H1 (cell line): ENCODE measurements around the gene TFAP2C. TPM values are rescaled to one million over a fixed set of nuclear protein-coding genes. Genes with fewer than 3 reads are reported as not detected.

Experiments
- CTCF ChIA-PET: fragments of 300-600 bp; sonication (Branson Sonifier 250); formaldehyde crosslinking; loops from one replicate; lab custom pipeline; 2021; ENCODE audit not compliant: partially characterized antibody; lab: Charles Lee
- POLR2A ChIA-PET: fragments of 300-600 bp; sonication (Branson Sonifier 250); formaldehyde crosslinking; loops from one replicate; lab custom pipeline; 2021; ENCODE audit warnings: inconsistent platforms; ENCODE audit not compliant: partially characterized antibody; lab: Charles Lee
- DNase-seq, 2 experiments: peaks; one replicate each; pipeline versions ENCODE4 v3.0.0 to v3.0.0-alpha.2; 2010 to 2022; ENCODE audit warnings: low spot score in 2 of 2, low read depth in 1 of 2, mixed read lengths in 1 of 2
- FAIRE-seq: peaks from 2 replicates; lab custom pipeline; 2011; peaks lifted over from hg19 to GRCh38; lab: Jason Lieb, UNC
- H2AFZ ChIP-seq: 2 replicates; pipeline ENCODE4 v1.8.1; 2012; ENCODE audit warnings: low read length, inconsistent platforms
- H2AK5ac ChIP-seq: 2 replicates; pipeline ENCODE4 v1.6.1; 2013; ENCODE audit warnings: low read depth, low read length
- H2BK120ac ChIP-seq: replicated peaks from 2 replicates; pipeline ENCODE3; 2013; ENCODE audit warnings: low read depth, low read length, inconsistent platforms
- H2BK12ac ChIP-seq: 2 replicates; pipeline ENCODE4 v1.6.1; 2013; ENCODE audit warnings: low read depth, low read length
- H2BK15ac ChIP-seq: 2 replicates; pipeline ENCODE4 v1.6.1; 2013; ENCODE audit warnings: low read length
- H2BK20ac ChIP-seq: 2 replicates; pipeline ENCODE4 v1.6.1; 2013; ENCODE audit warnings: low read length
- H2BK5ac ChIP-seq: 2 replicates; pipeline ENCODE4 v1.6.1; 2013; ENCODE audit warnings: low read depth, low read length
- H3K14ac ChIP-seq: 2 replicates; pipeline ENCODE4 v1.6.1; 2013; ENCODE audit warnings: inconsistent platforms; ENCODE audit not compliant: insufficient read length
- H3K18ac ChIP-seq: 2 replicates; pipeline ENCODE4 v1.6.1; 2013; ENCODE audit warnings: low read length; ENCODE audit errors: extremely low read depth
- H3K23ac ChIP-seq: 2 replicates; pipeline ENCODE4 v1.6.1; 2013; ENCODE audit warnings: inconsistent platforms; ENCODE audit not compliant: insufficient read length
- H3K23me2 ChIP-seq: 2 replicates; pipeline ENCODE4 v1.6.1; 2013; ENCODE audit warnings: low read depth, low read length
- H3K27ac ChIP-seq: 2 replicates; pipeline ENCODE4 v1.6.1; 2011; ENCODE audit warnings: low read depth, low read length, inconsistent platforms
- H3K27me3 ChIP-seq, 4 experiments: replicated peaks in 1 of 4; 1 replicate in 1 of 4; 2 replicates in 3 of 4; pipeline versions ENCODE4 v1.6.1 to v1.8.1; 2011 to 2013; ENCODE audit warnings: low read length in 3 of 4, mild to moderate bottlenecking in 3 of 4, inconsistent platforms in 2 of 4, mixed read lengths in 2 of 4, moderate library complexity in 1 of 4; ENCODE audit not compliant: control insufficient read depth in 3 of 4, insufficient read depth in 3 of 4; ENCODE audit errors: extremely low read depth in 1 of 4
- H3K36me3 ChIP-seq, 4 experiments: 2 replicates each; pipeline versions ENCODE4 v1.6.1 to v1.8.1; 2011 to 2013; ENCODE audit warnings: mild to moderate bottlenecking in 4 of 4, low read length in 3 of 4, moderate library complexity in 2 of 4, control low read depth in 1 of 4, inconsistent platforms in 1 of 4; ENCODE audit not compliant: insufficient read depth in 4 of 4, control insufficient read depth in 2 of 4
- H3K4ac ChIP-seq: replicated peaks from 2 replicates; pipeline ENCODE3; 2013; ENCODE audit warnings: low read length, low read depth, mixed read lengths, inconsistent platforms; ENCODE audit not compliant: insufficient read length
- H3K4me1 ChIP-seq, 4 experiments: replicated peaks in 1 of 4; 1 replicate in 1 of 4; 2 replicates in 3 of 4; pipeline versions ENCODE4 v1.6.1 to v1.8.1; 2011 to 2013; ENCODE audit warnings: low read length in 3 of 4, inconsistent platforms in 2 of 4, mixed read lengths in 1 of 4; ENCODE audit not compliant: insufficient read depth in 4 of 4, control insufficient read depth in 3 of 4
- H3K4me2 ChIP-seq, 2 experiments: 2 replicates each; pipeline versions ENCODE4 v1.6.1 to v1.8.1; 2011 to 2013; ENCODE audit warnings: low read depth in 2 of 2, low read length in 2 of 2, control low read depth in 1 of 2, inconsistent platforms in 1 of 2, mild to moderate bottlenecking in 1 of 2; ENCODE audit not compliant: insufficient read depth in 1 of 2
- H3K4me3 ChIP-seq, 4 experiments: fragments of 200-600, 300-600 bp in 1 of 4; sonication (generic), shearing (Covaris generic), sonication (Bioruptor Twin) in 1 of 4; 2 replicates each; pipeline versions ENCODE4 v1.5.1 to v1.8.1; 2011 to 2016; ENCODE audit warnings: low read length in 4 of 4, low read depth in 3 of 4, control low read depth in 2 of 4, inconsistent platforms in 2 of 4, mild to moderate bottlenecking in 2 of 4, mixed read lengths in 1 of 4, moderate library complexity in 1 of 4; ENCODE audit not compliant: insufficient read depth in 2 of 4; ENCODE audit errors: extremely low read depth in 1 of 4
- H3K56ac ChIP-seq: replicated peaks from 2 replicates; pipeline ENCODE3; 2013; ENCODE audit warnings: low read depth, mild to moderate bottlenecking, mixed read lengths, low read length, inconsistent platforms; ENCODE audit not compliant: insufficient read length
- H3K79me1 ChIP-seq: 2 replicates; pipeline ENCODE4 v1.6.1; 2013; ENCODE audit warnings: low read depth, low read length, control low read depth
- H3K79me2 ChIP-seq, 2 experiments: 2 replicates each; pipeline versions ENCODE4 v1.6.1 to v1.8.1; 2012 to 2013; ENCODE audit warnings: low read length in 2 of 2, mild to moderate bottlenecking in 2 of 2, inconsistent platforms in 1 of 2; ENCODE audit not compliant: insufficient read depth in 2 of 2, control insufficient read depth in 1 of 2
- H3K9ac ChIP-seq, 4 experiments: replicated peaks in 1 of 4; 1 replicate in 1 of 4; 2 replicates in 3 of 4; pipeline versions ENCODE4 v1.6.1 to v1.8.1; 2011 to 2013; ENCODE audit warnings: low read depth in 3 of 4, low read length in 3 of 4, control low read depth in 2 of 4, mild to moderate bottlenecking in 2 of 4, moderate library complexity in 2 of 4, inconsistent platforms in 1 of 4; ENCODE audit errors: extremely low read depth in 1 of 4
- H3K9me3 ChIP-seq, 2 experiments: 2 replicates each; pipeline versions ENCODE4 v1.6.1 to v1.8.1; 2012 to 2013; ENCODE audit warnings: mild to moderate bottlenecking in 2 of 2, moderate library complexity in 2 of 2, control low read depth in 1 of 2, inconsistent platforms in 1 of 2, low read depth in 1 of 2, low read length in 1 of 2, mixed read lengths in 1 of 2; ENCODE audit not compliant: insufficient read depth in 2 of 2
- H4K20me1 ChIP-seq, 2 experiments: replicated peaks in 1 of 2; 2 replicates each; pipeline versions ENCODE3 to v1.8.1; 2011 to 2013; ENCODE audit warnings: inconsistent platforms in 2 of 2, low read length in 2 of 2, mild to moderate bottlenecking in 1 of 2; ENCODE audit not compliant: insufficient read depth in 2 of 2, control insufficient read depth in 1 of 2
- H4K5ac ChIP-seq: 2 replicates; pipeline ENCODE4 v1.6.1; 2013; ENCODE audit warnings: low read length, low read depth, mixed read lengths, inconsistent platforms; ENCODE audit not compliant: insufficient read length
- H4K8ac ChIP-seq: 2 replicates; pipeline ENCODE4 v1.8.0; 2013; ENCODE audit warnings: mild to moderate bottlenecking, moderate library complexity, low read length, inconsistent platforms; ENCODE audit not compliant: insufficient read depth; ENCODE audit errors: extremely low read depth
- H4K91ac ChIP-seq: replicated peaks from 2 replicates; pipeline ENCODE3; 2013; ENCODE audit warnings: low read length, mixed read lengths, inconsistent platforms; ENCODE audit not compliant: insufficient read length
- BRCA1 ChIP-seq: IDR thresholded peaks from 2 replicates; pipeline ENCODE4 v1.6.1; 2012; ENCODE audit warnings: low read depth, low read length, improper control_type of control experiment
- CBX8 ChIP-seq: fragments of 300-800, 300-1000 bp; sonication (generic); IDR thresholded peaks from 2 replicates; pipeline ENCODE4 v1.7.1; 2016; ENCODE audit warnings: low read depth, low read length, borderline replicate concordance
- CHD1 ChIP-seq: IDR thresholded peaks from 2 replicates; pipeline ENCODE4 v1.6.1; 2012; ENCODE audit warnings: low read depth, low read length, improper control_type of control experiment
- KDM1A ChIP-seq: fragments of 200-600, 300-600 bp; sonication (generic); IDR thresholded peaks from 2 replicates; pipeline ENCODE4 v1.7.1; 2016; ENCODE audit warnings: mild to moderate bottlenecking, low read length, borderline replicate concordance
- NANOG ChIP-seq: IDR thresholded peaks from 2 replicates; pipeline ENCODE4 v1.6.1; 2011; ENCODE audit warnings: low read length, low read depth, mild to moderate bottlenecking, inconsistent platforms; ENCODE audit not compliant: insufficient read depth, poor library complexity, severe bottlenecking
- POLR2A ChIP-seq, 2 experiments: IDR thresholded peaks; 1 replicate in 1 of 2; 2 replicates in 1 of 2; pipeline ENCODE4 v1.6.1; 2011; ENCODE audit warnings: low read depth in 2 of 2, low read length in 2 of 2, mild to moderate bottlenecking in 2 of 2; ENCODE audit errors: control extremely low read depth in 1 of 2
- WGBS, 2 experiments: shearing (Covaris generic) in 1 of 2; methylation state at CpG; one replicate each; pipeline versions ENCODE4 v1.1.6 to v1.1.7; 2013 to 2015; ENCODE audit warnings: low lambda C conversion rate in 2 of 2, mixed read lengths in 2 of 2, inconsistent platforms in 1 of 2, low coverage in 1 of 2, missing lambda C conversion rate in 1 of 2; ENCODE audit not compliant: insufficient replicate concordance in 2 of 2, insufficient coverage in 1 of 2, insufficient read length in 1 of 2; ENCODE audit errors: extremely low coverage in 1 of 2, missing lambda C conversion rate in 1 of 2; 5-methylcytosine and 5-hydroxymethylcytosine counted together
- polyA plus RNA-seq, 7 experiments: library from polyadenylated mRNA; depleted of rRNA in 3 of 7; stranded (reverse) in 5 of 7; unstranded in 2 of 7; fragments of >200 nt in 5 of 7; fragments of 200-250 nt in 2 of 7; gene quantifications; 1 replicate in 5 of 7; 2 replicates in 1 of 7; 4 replicates in 1 of 7; pipeline versions ENCODE4 v1.2.1 to v1.2.3, GENCODE V29; 2011 to 2013; ENCODE audit warnings: missing spikeins in 2 of 7, mixed read lengths in 2 of 7
- total RNA-seq: library from RNA; stranded (reverse); fragmentation: NEBNext Ultra II Directional; extraction: Animal tissue kit (Norgen Biotek cat#: 25700); gene quantifications from 2 replicates; pipeline ENCODE4 v1.2.1, GENCODE V29; 2021

TFAP2C gene
- total and polyA plus RNA-seq, 2 of the 8 experiments (the other 6 are each of a cell fraction or from before 2014, with no cell fraction given): 1.7 to 5.8 TPM

DNA sequence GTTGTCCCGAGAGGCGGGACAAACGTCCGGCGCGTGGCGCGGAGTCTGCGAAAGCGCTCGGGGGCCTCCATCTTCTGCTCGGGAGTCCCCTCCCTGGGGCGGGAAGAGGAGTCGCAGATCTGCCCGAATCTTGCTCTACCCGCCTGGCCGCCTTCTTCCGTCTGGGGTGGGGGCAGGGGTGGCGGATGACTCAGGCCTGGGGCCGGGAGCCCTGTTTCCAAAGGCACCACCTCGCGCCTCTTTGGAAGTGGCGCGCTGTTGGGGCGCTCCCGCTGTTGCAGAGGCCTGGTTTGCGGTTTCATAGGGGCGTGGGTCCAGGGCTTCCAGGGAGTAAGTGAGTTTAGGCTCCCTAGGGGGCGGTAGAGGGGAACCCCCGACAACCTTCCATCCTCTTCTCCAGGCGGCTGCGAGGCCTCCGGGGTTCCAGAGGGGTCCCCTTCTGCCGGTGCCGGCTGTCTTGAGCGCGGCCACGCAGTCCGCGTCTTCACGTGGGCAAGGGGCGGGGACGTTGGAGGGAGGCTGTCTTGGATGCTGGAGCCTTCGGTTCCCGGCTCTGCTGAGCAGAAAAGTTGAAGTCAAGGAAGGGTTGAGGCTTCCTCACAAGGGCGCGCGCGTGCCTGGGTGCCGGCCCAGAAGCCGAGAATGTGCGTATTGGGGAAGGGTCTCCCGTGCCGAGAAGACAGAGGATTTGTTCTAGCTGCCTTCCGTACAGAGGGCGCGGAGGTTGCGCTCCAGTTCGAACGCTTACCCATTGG lies 2.6 kb upstream of the TFAP2C start:
- peaks cover 42% of the 10 kb centered on the region for H3K23me2 ChIP-seq
- peak overlapping the region; percentile 30 to 81 (median 50); a peak in 5 of 8 replicates for H3K4me3 ChIP-seq
- no peak overlapping the region for H3K27ac ChIP-seq
- H3K9ac ChIP-seq: no peak overlapping the region
- H4K5ac ChIP-seq: no peak overlapping the region
- 3% methylated on average over 58 of the region's 60 CpGs; no CpG with 5 or more reads in 1 of the 2 experiments for WGBS, 2 experiments
- peak overlapping the region; percentile 88 for H4K8ac ChIP-seq
- H3K79me2 ChIP-seq: no peaks in the 10 kb centered on the region; a peak in 1 of 4 replicates
- no peak overlapping the region for H2BK20ac ChIP-seq
- no peak overlapping the region for H2AK5ac ChIP-seq
- H3K23ac ChIP-seq: no peak overlapping the region
- H4K20me1 ChIP-seq: peaks cover 15 to 27% of the 10 kb centered on the region in 2 experiments
- H3K27me3 ChIP-seq: peaks cover 41 to 58% (median 47%) of the 10 kb centered on the region in 4 experiments
- H3K36me3 ChIP-seq: peaks cover 0 to 1% (median 0%) of the 10 kb centered on the region in 4 experiments; a peak in 1 of 8 replicates
- H2AFZ ChIP-seq: no peak overlapping the region
- no peak overlapping the region for H3K4ac ChIP-seq
- no peak overlapping the region for H4K91ac ChIP-seq
- no peak overlapping the region for H2BK5ac ChIP-seq
- 0 out of 2 replicates have a peak overlapping the region, but pooled peaks have one; percentile 68 for H2BK12ac ChIP-seq
- no peaks in the 10 kb centered on the region for H3K9me3 ChIP-seq
- H3K4me2 ChIP-seq: peak overlapping the region; percentile 77
- H3K14ac ChIP-seq: no peak overlapping the region
- no peaks in the 10 kb centered on the region for H3K79me1 ChIP-seq
- no peak for FAIRE-seq
- H3K56ac ChIP-seq: no peak overlapping the region
- no peak overlapping the region for H2BK120ac ChIP-seq
- peak overlapping the region; percentile 71 for H3K18ac ChIP-seq
- peak; percentile 59 to 83 for DNase-seq
- H3K4me1 ChIP-seq: peaks cover 4 to 18% (median 17%) of the 10 kb centered on the region in 4 experiments
- CTCF ChIA-PET: interaction anchor here (0.6 to 2.9 kb wide), 6 partner anchors 11 to 337 kb away, joined by 3 to 12 read pairs (median 4); no protein-coding TSS in a partner anchor
- POLR2A ChIA-PET: no interaction called here
- no peak overlapping the region for H2BK15ac ChIP-seq
- TF ChIP-seq CBX8 (no peak), NANOG (no peak), CHD1 (no peak), KDM1A (no peak), BRCA1 (no peak), POLR2A (IDR thresholded peaks at IDR 0.05; ENCODE audit: control extremely low read depth in 1 of 2, low read depth in 2 of 2, low read length in 2 of 2) (no peak)
